Stimulated activated CD4-positive, alpha-beta T cell treated with anti-CD3 and anti-CD28 coated beads, Interleukin-15, amount 100 ng/mL, for 24 hours (primary cell): ENCODE data around the gene PDZD4.
A peak's percentile ranks its signal among the peaks of the same experiment; 100 is the strongest.
"Not testable (repeated sequence)": the region's sequence is repeated elsewhere in the genome, so short reads cannot be mapped to it uniquely, and the experiment has no call there.

ENCODE experiments used
- DNase-seq: peaks from one replicate; pipeline ENCODE4 v3.0.0-alpha.2; 2020

Gene PDZD4

DNA sequence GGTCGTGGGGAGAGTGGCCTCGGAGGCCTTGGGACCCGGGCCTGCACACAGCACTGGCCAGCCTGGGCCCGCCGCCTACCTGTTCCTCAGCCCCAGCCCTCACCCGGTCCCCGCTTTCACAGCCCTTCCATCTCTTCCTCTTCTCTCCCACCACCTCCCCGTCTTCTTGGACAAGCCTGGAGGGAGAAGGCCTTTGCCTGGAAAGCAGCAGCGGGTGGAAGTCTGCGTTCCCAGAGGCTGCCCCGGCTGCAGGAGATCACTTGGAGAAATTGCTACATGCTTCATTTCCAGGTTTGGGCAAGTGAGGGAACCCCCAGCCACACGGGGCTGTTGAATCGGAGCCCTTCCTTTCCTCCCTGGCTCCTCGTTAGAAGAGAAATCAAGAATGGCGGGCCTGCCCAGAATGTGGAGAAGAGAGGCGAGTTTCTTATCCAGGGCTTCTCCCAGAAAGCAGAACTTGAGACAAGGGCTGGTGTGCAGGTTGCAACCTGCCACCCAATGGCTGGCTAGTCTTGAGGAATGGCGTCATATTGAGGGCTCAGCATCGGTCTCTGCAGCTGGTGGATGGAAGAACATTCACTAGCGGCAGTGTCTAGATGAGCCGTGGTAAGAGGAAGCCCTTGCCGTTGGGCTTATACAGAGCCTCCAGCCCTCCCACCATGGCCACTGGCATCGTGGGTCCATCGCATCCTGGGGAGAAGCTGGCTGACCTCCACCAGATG is 1.2 kb upstream of the PDZD4 start:
- no peak for DNase-seq

DNA sequence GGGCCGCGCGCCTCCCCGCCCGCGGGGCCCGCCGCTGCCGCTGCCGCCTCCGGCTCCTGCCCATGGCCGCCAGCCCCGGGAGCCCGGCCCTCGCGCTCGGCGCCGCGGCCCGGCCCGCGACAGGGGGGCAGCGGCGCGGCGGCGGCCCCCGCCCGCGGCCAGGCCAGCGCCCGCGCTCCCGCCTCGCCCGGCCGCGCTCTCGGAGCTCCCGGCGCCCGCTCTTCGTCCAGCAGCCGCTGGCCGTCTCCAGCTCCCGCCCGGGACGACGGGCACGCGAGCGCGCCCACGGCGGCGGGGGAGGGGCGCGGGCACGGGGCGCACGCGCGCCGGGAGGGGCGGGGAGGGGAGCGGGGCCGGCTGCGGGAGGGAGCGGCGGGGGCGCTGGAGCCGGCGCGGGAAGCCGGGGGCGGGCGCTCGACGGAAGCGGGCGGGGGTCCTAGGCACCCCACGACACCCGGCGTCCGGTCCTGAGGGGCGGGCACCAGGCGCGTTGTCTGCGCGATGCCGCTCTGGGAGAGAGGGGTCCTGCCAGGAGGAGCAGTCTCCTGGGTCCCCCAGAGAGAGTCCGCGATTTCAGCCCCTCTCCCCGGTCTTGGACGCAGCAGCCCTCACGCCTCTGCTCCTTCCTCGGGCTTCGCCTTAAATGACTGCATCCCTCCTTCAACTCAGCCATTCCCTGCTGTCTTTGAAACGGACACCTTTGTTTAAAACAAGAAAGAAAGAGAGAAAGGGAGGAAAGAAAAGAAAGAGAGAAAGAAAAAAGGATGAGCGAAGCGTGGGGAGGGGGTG is 490 bp upstream of the PDZD4 start:
- no peak for DNase-seq

DNA sequence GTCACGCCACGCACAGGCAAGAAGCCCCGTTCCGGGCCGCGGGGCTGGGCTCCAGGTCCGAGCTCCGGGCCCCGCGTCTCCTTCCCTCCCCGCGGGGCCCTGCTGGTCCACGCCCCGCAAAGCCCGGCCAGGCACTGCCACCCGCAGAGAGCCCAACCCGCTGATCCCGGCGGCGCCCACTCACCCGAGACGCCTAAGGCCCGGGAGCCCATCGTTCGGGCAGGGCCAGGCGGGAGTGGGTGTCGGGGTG is 870 bp downstream of the PDZD4 start:
- DNase-seq = no peak

DNA sequence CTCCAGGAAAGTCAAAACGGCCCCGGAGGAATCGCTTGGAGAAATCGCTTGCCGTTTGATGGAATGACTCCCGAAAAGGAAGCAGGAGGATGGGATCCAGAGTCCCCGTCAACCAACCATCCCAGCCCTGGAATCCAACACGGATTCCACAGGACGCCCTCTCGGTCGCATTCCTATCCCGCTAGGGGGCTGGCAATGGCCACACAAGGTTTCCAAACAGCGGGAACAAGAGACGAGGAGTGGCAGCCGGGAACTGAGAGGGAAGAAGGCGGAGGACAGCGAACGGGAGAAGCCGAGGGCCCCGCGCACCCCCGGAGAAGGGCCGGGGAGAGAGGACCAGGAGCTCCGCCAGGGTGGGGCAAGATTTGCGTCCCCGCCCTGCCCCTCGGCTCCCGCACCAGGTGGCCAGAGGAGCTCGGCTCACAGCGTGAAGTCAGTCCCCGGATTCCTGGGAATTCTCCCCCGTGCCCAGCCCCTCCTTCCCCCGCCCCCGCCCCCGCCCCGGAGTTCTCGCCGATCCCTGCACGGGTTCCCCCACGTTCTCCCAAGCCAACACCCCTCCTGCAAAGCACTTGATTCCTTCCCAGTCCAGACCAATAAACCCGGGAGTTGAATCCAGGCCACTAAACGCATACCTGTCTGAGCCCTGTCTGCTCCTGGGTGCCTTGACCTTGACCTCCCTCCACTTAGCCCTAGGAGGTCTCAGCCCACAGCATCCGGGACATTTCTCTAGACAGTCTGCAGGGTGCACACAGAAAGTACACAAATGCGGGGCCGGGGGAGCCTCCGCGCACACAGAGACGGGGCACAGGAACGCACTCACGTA is 1.4 kb downstream of the PDZD4 start:
- DNase-seq = no peak

DNA sequence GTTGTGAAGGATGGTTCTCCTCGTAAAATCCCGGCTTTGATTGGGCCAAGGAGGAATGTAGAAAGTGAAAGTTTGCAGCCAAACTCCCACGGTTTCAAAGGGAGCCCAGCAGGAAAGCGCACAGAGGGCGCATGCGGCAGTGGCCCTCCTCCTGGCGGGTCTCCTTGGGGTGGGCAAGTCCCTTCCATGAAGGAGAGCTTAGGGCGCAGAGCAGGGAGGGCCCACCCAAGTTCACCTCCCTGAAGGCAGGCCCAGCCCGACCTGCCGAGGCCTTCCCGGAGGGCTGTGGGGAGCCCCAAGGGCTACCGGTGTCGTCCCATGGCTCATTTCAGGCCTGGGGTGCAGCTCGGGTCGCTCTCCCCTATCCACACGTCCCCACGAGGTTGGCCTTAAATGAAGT is 2.0 kb downstream of the PDZD4 start:
- no peak for DNase-seq

DNA sequence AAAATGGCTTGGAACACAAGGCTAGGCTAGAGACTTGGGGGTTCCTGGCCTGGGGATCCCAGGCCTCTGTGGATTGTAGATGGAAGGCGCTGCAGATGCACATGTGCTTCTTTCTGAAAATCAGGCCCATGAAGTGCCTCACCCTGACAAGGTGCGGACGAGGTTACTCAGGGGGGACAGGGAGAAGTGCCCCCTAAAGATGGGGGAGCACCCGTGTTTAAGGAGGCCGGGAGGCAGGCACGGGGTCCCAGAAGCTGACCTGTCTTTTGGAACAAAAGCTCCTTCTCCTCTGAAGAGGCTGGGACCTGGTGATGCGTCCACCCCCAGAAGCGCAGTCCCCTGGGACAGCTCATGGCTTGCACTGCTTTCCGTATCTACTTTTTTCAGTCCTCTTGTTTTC is 2.4 kb downstream of the PDZD4 start:
- no peak for DNase-seq

DNA sequence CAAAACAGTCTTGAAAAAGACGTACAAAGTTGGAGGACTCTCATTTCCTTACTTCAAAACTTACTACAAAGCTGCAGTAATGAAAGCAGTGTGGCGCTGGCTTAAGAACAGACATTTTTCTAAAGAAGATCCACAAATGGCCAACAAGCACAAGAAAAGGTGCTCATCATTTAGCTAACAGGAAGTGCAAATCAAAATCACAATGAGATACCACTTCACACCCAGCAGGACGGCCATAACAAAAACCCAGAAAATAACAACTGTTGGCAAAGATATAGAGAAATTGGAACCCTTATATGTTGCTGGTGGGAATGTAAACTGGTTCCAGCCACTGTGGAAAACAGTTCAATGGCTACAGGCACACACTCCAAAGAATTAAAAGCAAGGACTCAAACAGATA is 3.3 kb downstream of the PDZD4 start:
- no peak for DNase-seq

DNA sequence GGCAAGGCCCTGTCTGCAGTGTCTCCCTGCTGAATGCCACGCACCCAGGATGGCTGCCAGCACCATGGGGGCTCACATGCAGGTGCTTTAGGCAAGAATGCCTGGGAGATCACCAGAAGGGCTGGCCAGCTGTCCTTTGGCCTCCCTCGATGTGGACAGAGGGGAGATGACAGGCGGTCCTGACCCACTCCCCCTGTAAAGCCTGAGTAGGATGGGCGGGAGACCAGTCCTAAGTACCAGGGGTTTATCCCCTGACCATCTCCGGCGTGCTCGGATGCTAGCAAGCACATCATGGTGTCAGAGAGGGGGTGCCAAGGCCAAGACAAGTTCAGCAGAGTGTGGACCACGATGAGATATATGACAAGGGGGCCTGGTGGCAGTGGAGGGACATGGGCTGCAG is 5.3 kb downstream of the PDZD4 start:
- no peak for DNase-seq

DNA sequence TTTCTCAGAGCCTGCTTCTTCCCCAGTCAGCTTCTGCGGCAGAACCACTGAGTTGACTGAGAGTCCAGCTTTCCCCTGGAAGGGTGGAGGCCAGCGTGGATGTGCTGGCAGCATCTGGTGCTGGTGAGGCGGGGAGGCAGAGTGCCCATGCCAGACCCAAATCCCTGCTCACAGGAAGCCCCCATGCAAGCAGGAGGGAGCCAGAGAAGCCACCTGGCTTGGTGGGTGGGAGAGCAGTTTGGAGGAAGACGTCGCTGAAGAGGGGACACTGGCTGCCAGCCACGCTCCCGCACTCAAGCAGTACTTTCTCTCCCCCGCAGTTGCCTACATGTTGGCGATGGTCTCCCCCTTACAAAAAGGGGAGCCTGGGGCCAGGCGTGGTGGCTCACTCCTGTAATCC is 6.0 kb downstream of the PDZD4 start:
- DNase-seq = no peak

DNA sequence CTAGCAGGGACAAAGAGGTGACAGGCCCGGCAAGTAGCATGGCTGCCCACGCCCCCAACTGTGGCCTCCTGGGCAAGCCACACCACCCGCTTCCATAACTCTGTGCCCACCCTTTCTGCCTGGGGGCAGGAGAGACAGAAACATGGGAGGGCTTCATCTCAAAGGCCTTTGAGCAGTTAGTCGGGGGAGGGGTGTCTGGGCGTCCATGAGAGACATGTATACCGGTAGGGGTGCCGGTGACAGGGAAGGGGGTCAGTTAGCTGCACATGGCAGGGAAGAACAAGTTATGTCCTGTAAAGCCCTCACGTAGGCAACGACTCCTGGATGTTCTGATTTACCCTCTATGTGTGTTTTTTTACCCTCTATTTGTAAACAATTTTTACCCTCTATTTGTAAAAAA is 9.3 kb downstream of the PDZD4 start:
- DNase-seq = no peak

DNA sequence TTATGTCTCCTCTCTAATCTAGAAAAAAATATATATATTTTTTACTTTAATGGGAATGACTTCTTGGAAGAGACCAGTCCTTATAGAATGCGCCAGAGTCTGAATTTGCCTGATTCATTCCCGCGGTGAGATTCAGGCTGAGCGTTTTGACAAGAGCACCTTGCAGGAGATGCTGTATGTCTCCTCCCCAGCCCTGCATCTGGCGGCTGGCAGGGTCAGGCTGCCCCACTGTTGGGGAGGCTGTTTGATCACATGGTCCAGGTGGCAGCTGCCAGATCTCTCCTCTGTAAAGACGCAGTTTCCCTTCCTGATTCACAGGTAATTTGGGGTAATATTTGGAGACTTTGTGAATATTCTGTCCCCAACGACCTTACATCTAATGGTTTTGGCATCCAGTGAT is 9.7 kb downstream of the PDZD4 start:
- no peak for DNase-seq

DNA sequence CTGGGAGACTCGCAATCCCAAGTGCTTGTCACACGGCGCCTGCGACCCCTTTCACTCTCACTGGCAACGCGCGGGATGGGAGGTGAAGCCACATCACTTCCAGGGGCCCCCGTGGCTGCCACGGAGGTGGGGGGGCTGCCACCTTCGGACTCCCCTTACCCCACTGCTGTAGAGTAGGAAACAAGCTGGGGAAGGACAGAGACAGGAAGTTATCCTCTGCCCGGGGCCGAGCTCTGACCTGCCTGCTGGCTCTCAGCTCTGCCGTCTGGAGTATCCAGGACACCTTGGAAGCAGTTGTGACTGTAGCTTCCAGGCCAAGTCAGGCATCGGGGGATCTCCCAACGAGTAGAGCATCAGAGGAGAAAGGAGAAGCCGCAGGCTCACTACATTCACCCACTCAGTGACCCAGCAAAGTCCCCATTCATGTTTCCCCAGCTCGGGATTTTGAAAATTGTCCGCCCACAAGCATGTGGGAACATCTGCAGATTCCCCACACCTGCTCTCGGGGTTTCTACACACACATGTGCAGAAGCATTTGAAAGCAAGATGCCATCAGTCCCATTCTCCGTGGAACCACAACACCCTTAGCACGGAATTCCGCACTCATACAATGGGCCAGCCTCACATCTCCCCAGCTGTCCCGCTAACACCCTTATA is 10.8 kb downstream of the PDZD4 start:
- no peak for DNase-seq

DNA sequence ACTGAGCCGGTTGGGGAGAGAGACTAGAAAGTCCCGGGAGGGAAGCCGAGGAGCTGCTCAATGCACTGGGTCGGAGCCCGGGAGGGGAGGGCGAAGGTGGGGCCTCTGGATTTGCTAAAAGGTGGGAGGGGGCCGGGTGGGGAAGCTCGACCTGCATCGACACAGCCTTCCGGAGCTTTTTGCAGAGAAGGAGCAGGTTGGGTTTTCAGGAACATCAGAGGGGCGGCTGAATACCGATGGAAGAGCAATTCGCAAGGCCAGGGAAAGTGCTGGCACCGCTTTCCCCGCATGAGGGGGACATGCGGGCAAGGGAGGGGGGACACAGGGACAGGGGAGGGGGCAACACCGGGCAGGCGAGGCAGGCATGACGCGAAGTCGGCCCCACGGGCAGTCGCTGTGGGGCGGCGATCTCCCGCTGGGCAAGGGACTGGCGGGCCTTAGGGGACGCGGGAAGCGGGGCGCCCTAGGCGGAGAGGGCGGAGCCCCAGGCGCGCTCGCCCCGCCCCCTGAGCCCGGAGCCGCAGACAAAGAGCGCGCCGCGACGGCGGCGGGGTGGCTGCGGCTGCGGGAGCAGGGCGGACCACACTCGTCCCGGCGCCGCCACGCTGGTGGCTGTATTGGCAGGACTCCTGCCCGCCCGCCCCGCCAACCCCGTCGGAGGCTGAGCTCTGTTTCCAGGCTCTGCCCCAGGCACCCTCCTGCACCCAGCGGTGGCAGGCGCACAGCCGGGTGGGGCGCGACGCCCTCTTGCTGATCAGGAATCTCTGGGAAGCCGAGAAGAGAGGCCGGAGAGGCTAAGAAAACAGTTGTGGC is 11.6 kb downstream of the PDZD4 start:
- peak; percentile 70 for DNase-seq

DNA sequence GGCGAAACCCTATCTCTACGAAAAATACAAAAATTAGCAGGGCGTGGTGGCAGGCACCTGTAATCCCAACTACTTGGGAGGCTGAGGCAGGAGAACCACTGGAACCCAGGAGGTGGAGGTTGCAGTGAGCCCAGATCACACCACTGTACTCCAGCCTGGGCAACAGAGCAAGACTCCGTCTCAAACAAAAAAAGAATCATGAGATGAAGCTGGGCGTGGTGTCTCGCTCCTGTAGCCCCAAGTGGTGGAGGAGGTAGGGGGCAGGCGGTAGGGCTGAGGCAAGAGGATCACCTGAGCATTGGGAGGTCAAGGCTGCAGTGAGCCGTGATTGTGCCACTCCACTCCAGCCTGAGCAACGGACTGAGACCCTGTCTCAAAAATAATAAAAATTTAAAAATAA is 12.3 kb downstream of the PDZD4 start:
- DNase-seq = not testable (repeated sequence)

DNA sequence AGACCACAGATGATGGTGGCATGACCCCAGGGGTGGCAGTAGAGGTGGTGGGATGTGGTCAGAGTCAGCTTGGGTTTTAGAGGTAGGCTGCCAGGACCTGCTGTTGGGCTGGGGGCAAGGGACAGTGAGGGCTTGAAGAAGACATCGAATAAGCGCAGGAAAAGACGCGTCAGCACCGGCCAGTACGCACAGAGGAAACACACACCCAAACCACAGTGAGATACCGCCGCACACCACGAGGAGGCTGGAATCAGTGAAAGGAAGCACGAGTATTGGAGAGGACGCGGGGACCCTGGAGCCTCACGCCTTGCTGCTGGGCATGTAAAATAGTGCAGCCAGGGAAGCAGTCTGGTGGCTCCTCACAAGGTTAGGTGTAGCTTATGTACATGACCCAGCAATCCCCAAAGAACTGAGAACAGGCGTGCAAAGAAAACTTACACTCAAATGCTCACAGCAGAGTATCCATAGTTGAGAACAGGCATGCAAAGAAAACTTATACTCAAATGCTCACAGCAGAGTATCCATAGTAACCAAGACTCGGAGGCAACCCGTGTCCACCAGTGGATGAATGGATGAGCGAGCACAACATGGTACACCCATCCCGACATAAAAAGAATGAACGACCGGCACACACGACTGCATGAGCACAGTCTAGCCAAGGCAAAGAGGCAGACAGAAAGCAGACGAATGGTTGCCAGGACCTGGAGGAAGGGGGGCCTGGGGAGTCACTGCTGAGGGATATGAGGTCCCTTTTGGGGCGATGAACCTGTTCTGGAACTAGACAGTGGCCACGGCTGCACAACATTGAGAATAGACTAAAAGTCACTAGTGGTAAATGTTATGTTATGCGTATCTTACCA is 13.3 kb downstream of the PDZD4 start:
- DNase-seq = peak; percentile 57

DNA sequence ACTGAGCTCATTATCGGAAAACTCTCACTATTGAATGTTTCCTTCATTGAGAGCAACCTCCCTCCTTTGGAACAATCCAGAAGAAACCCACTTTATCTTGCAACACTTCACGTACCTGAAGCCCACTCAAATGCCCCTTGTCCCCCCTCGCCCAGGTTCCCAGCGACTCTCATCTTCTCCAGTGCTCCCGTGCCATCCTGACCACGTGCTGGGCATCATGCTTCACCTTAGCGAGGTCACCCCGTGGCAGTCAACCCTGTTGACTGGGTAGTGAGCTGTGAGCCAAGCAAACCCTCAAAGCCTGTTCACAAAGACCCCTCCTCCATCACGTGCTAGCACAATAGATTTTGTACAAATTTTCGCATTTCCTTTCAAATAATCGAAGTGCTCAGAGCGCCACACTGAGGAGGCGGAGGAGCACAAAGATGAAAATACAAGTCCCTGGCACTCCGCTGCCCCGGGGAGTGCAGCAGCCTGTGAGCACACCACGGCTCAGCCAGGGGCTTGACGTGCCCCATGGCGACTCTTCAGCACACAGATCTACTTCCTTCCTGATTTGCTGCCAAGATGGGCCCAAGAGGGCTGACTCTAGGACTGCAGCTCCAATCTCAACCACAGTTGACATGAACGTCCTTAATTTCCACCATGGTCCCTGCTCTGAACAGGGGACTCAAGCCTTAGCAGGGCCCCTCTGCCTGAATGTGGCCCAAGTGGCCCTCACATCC is 15.6 kb downstream of the PDZD4 start:
- no peak for DNase-seq

DNA sequence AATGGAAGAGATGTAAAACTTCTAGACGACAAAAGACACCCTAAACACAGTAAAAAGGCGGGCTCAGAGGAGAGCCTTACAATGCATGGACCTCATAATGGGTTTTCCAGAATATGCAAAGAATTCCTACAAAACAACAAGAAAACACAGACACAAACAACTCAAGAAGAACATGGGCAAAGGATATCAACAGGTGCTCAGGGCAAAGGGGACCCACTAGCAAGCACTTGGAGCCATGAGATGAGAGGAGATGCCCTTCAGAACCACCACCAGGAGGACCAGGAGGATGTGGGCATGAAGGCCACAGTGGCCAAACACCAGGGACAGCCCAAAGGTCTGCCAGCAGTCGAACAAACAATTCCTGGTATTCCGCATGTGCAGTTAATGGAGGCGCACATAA is 17.2 kb downstream of the PDZD4 start:
- no peak for DNase-seq

DNA sequence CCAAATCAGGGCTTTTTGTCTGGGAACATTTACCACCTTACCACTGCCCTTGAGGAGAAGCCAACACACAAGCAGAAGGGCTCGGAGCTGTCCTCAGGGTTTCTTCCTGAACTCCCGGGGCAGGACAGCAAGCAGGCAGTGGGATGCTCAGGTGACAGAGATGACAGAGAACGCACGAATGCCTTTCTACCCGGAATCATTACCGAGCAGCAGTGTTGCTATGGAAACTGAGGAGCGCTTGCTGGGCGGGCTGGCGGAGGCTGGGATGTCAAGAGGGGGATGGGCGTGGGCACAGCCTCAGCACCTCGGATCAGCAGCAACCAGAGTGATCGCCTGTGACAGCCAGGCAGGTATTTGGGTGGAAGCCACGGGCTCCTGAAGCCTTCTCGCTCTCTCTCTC is 18.1 kb downstream of the PDZD4 start:
- DNase-seq = no peak

DNA sequence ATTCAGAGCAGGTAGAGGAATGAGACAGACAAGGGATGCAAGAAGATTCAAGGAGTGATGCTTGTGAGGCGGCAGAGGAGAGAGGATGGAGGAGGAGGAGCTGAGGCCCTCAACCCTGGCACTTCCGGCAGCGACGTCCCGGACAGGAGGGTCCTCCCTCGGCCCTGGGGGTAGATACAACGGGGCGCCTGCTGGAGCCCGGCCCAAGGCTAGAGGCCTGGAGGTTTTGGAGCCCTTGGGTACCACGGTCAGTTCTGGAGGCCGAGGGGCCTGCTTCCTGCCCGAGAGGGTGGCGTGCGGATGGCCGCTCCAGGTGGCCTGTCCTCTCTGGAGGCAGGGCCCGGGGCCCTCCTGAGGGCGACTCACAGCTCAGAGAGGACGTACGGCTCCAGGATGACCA is 22.4 kb downstream of the PDZD4 start:
- DNase-seq = no peak

DNA sequence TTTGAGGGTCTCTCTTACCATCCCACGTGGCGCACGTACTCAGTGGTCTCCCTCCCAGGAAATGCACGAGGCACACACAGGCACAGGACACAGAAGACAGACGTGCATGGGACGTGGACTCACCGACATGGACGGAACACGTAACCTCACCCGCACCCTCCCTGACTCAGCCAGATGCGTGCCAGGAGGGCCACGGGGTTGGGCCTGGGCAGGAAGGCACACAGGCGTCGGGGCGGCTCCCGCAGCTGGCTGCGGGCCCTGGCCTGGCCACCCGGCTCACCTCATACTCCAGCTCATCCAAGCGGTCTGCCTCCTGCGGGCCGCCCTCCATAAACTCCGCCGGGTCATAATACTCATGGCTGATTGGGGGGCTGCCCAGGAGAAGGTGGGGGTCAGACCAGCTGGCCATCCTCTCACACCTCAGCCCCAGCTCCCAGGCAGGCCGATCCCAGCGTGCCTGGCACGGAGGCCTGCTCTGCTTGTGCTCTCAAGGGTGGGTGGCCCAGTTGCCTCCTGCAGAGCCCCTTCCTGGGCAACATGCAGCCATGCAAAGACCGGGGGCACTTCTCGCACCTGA is 23.3 kb downstream of the PDZD4 start:
- DNase-seq = no peak

DNA sequence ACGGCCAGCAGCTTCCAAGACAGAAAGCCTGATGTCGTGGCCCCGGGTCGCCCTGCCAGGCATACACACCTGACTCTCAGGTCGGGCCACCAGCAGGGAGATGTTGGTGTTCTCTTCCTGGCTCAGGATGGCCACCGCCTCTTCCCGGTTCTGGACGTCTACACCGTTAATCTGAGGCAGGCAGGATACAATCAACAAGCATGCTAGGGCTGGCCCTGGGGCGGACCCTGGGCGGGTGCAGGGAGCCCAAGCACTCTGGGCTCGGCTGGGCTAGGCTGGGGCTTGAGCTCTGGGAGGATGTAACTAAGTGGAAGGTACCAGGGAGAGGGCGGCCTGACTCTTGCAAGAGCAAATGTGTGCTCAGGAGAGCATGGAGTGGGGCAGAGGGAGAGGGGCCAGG is 24.9 kb downstream of the PDZD4 start:
- no peak for DNase-seq
